K562 (cell line): ENCODE data around the gene ACRV1. TPM values are rescaled to one million over a fixed set of nuclear protein-coding genes. Genes with fewer than 3 reads are reported as not detected.

Experiments used
- ATAC-seq: fragments of 200-7000 bp; cut with Tn5 transposase; 3 replicates; pipeline ENCODE4 v1.9.1; 2020; ENCODE audit warnings: moderate library complexity
- BruUV-seq: library from RNA; stranded (reverse); fragments of 400-500 nt; replicated peaks from 2 replicates; lab custom pipeline; 2021; lab: Mats Ljungman, UMichigan
- CTCF ChIA-PET: fragments of 300-600 bp; formaldehyde crosslinking; extraction: SDS; loops from one replicate; lab custom pipeline; 2021; ENCODE audit warnings: low intra/inter-chr PET ratio; lab: Yijun Ruan, JAX
- POLR2A ChIA-PET: fragments of 300-600, 350-650 bp; sonication (Branson Sonifier 250); formaldehyde crosslinking; extraction: SDS; loops from one replicate; lab custom pipeline; 2021; ENCODE audit warnings: antibody characterized with exemption, inconsistent platforms; lab: Yijun Ruan, JAX
- DNase-seq, 4 experiments: peaks; one replicate each; pipeline versions ENCODE4 v3.0.0 to v3.0.0-alpha.2; 2011 to 2018; ENCODE audit warnings: low spot score in 3 of 4, mixed read lengths in 3 of 4; ENCODE audit errors: extremely low read depth in 1 of 4
- FAIRE-seq: peaks from 2 replicates; lab custom pipeline; 2011; peaks lifted over from hg19 to GRCh38; lab: Jason Lieb, UNC
- H2AFZ ChIP-seq: 2 replicates; pipeline ENCODE4 v1.6.0; 2011; ENCODE audit warnings: low read depth, low read length, control low read depth, inconsistent platforms
- H3K27ac ChIP-seq: fragments of 200-600 bp; 3 replicates; pipeline ENCODE4 v1.8.0; 2011; ENCODE audit warnings: low read depth, mild to moderate bottlenecking, control low read depth, inconsistent platforms, low read length, moderate library complexity, mixed read lengths; ENCODE audit errors: extremely low read depth
- H3K27me3 ChIP-seq, 2 experiments: fragments of 300-600 bp in 1 of 2; 2 replicates in 1 of 2; 3 replicates in 1 of 2; pipeline versions ENCODE4 v1.6.0 to v1.8.0; 2011; ENCODE audit warnings: inconsistent platforms in 2 of 2, low read length in 2 of 2, mild to moderate bottlenecking in 1 of 2, mixed read lengths in 1 of 2, moderate library complexity in 1 of 2; ENCODE audit not compliant: control insufficient read depth in 2 of 2, insufficient read depth in 2 of 2
- H3K36me3 ChIP-seq: fragments of 300-600 bp; 3 replicates; pipeline ENCODE4 v1.8.0; 2011; ENCODE audit warnings: mild to moderate bottlenecking, low read length, inconsistent platforms; ENCODE audit not compliant: control insufficient read depth, insufficient read depth
- H3K4me1 ChIP-seq, 2 experiments: fragments of 200-600 bp in 1 of 2; replicated peaks in 1 of 2; 2 replicates in 1 of 2; 3 replicates in 1 of 2; pipeline versions ENCODE4 v1.5.1 to v1.8.0; 2011; ENCODE audit warnings: inconsistent platforms in 2 of 2, low read length in 2 of 2, mild to moderate bottlenecking in 1 of 2, mixed read lengths in 1 of 2, moderate library complexity in 1 of 2; ENCODE audit not compliant: control insufficient read depth in 2 of 2, insufficient read depth in 2 of 2
- H3K4me2 ChIP-seq: 2 replicates; pipeline ENCODE4 v1.6.1; 2011; ENCODE audit warnings: low read length, control low read depth, inconsistent platforms, mixed read lengths; ENCODE audit not compliant: insufficient read depth
- H3K4me3 ChIP-seq: fragments of 200-600 bp; sonication (generic), shearing (Covaris generic); 2 replicates; pipeline ENCODE4 v1.5.1; 2016; ENCODE audit warnings: control low read depth, inconsistent platforms
- H3K79me2 ChIP-seq: fragments of 200-600 bp; 3 replicates; pipeline ENCODE4 v1.8.0; 2011; ENCODE audit warnings: low read length, inconsistent platforms; ENCODE audit not compliant: control insufficient read depth, insufficient read depth
- H3K9ac ChIP-seq, 2 experiments: 2 replicates each; pipeline versions ENCODE4 v1.6.0 to v1.6.1; 2011; ENCODE audit warnings: low read depth in 2 of 2, low read length in 2 of 2, control low read depth in 1 of 2, inconsistent platforms in 1 of 2, mild to moderate bottlenecking in 1 of 2, mixed read lengths in 1 of 2; ENCODE audit not compliant: insufficient read depth in 1 of 2
- H3K9me1 ChIP-seq: one replicate; pipeline ENCODE4 v1.6.0; 2011; ENCODE audit warnings: inconsistent platforms, mild to moderate bottlenecking, low read length, moderate library complexity; ENCODE audit not compliant: control insufficient read depth, insufficient read depth
- H3K9me3 ChIP-seq: replicated peaks from 2 replicates; pipeline ENCODE4 v1.5.1; 2011; ENCODE audit warnings: low read depth, low read length, inconsistent platforms; ENCODE audit not compliant: control insufficient read depth, insufficient read depth
- H4K20me1 ChIP-seq: replicated peaks from 2 replicates; pipeline ENCODE4 v1.6.1; 2011; ENCODE audit warnings: low read length, inconsistent platforms, mixed read lengths; ENCODE audit not compliant: control insufficient read depth, insufficient read depth
- CEBPG ChIP-seq, 3 experiments: fragments of 200-800 bp in 1 of 3; sonication (Bioruptor generic) in 1 of 3; sonication (generic) in 1 of 3; formaldehyde crosslinking in 1 of 3; IDR thresholded peaks in 2 of 3; conservative IDR thresholded peaks in 1 of 3; 2 replicates each; pipeline versions ENCODE4 v1.6.1 to v1.8.0; 2016 to 2022; ENCODE audit warnings: missing compliant biosample characterization in 2 of 3, missing genetic modification characterization in 2 of 3, mild to moderate bottlenecking in 1 of 3, missing genetic modification reagents in 1 of 3
- CTCF ChIP-seq, 3 experiments: IDR thresholded peaks in 2 of 3; conservative IDR thresholded peaks in 1 of 3; 2 replicates each; pipeline ENCODE4 v1.5.1; 2011 to 2012; ENCODE audit warnings: low read length in 3 of 3, mild to moderate bottlenecking in 3 of 3, control low read depth in 2 of 3, improper control_type of control experiment in 1 of 3, inconsistent platforms in 1 of 3, low read depth in 1 of 3, mixed read lengths in 1 of 3, moderate library complexity in 1 of 3; ENCODE audit not compliant: insufficient read depth in 2 of 3
- WGBS: fragments of 100-300 bp; shearing (Covaris generic); methylation state at CpG from one replicate; pipeline ENCODE4 v1.1.6; 2016; ENCODE audit warnings: low coverage, mixed read lengths; ENCODE audit not compliant: insufficient coverage; ENCODE audit errors: missing lambda C conversion rate; 5-methylcytosine and 5-hydroxymethylcytosine counted together
- in situ Hi-C: fragments of 300-500 bp; cut with MboI; formaldehyde crosslinking; loops from 4 replicates; pipeline ENCODE4 v1.15.0; 2018; ENCODE audit warnings: inconsistent platforms, mixed read lengths
- intact Hi-C: fragments of 100-400 bp; cut with micrococcal nuclease; formaldehyde crosslinking; loops from 2 replicates; pipeline ENCODE4 v1.14.2; 2022
- polyA plus RNA-seq, 8 experiments: library from polyadenylated mRNA; depleted of rRNA in 4 of 8; stranded (reverse) in 5 of 8; unstranded in 3 of 8; fragments of >200 nt; fragmentation: Nextera tagmentation in 2 of 8; fragmentation: Illumina TruSeq in 1 of 8; extraction: Ambion mirVana in 2 of 8; extraction: Trizol in 1 of 8; gene quantifications; 2 replicates each; pipeline versions ENCODE4 v1.2.1 to v1.2.3, GENCODE V29; 2011 to 2014; ENCODE audit warnings: inconsistent platforms in 1 of 8, missing spikeins in 1 of 8
- total RNA-seq, 7 experiments: library from RNA; depleted of rRNA in 6 of 7; stranded (reverse); fragments of >200 nt in 6 of 7; fragmentation: Illumina TruSeq in 2 of 7; extraction: Trizol in 2 of 7; gene quantifications; 2 replicates each; pipeline versions ENCODE4 v1.2.1 to v1.2.3, GENCODE V29; 2011 to 2021; ENCODE audit warnings: low replicate concordance in 1 of 7

Gene ACRV1
- total and polyA plus RNA-seq, 9 of the 15 experiments (the other 6 are each of a cell fraction or from before 2014, with no cell fraction given): 0.22 to 0.25 TPM; not detected in 7

- POLR2A ChIA-PET: interaction anchor here (1.1 to 1.8 kb wide), 4 partner anchors 8 to 86 kb away, joined by 3 to 4 read pairs (median 4); no protein-coding TSS in a partner anchor
- Histone ChIP-seq H4K20me1 (no peaks in the 10 kb centered on the region), H3K4me2 (no peak overlapping the region), H3K4me3 (no peak overlapping the region), H3K9ac (no peak overlapping the region), H3K4me1 (no peaks in the 10 kb centered on the region), H3K36me3 (peaks cover 30% of the 10 kb centered on the region), H3K79me2 (no peaks in the 10 kb centered on the region), H3K27ac (no peak overlapping the region), H3K9me1 (no peaks in the 10 kb centered on the region), H2AFZ (no peak overlapping the region), H3K27me3 (no peaks in the 10 kb centered on the region), H3K9me3 (no peaks in the 10 kb centered on the region)
- no TSS peak for BruUV-seq
- no peak for FAIRE-seq
- CTCF ChIA-PET: no interaction called here
- ATAC-seq: no peak
- in situ Hi-C loops: no loop called here
- peak in 2 of 4 experiments; percentile 23 to 29 for DNase-seq
- intact Hi-C loops: no loop called here
- WGBS: 95% methylated on average over 1 of the region's 4 CpGs
- TF ChIP-seq CEBPG (CRISPR knock-in tag; IDR thresholded peaks at IDR 0.05): no peak
- TF ChIP-seq CEBPG (tag; conservative IDR thresholded peaks at IDR 0.05 in 1 of 2, IDR thresholded peaks at IDR 0.05 in 1 of 2): no peak
- TF ChIP-seq CTCF (IDR thresholded peaks at IDR 0.05 in 2 of 3, conservative IDR thresholded peaks at IDR 0.05 in 1 of 3; ENCODE audit: insufficient read depth in 2 of 3, low read depth in 1 of 3, low read length in 3 of 3): peak in 1 of 3 experiments; percentile 18; a peak in 1 of 6 replicates
Observed at GRCh38 chr11:125679397-125679796, 1.2 kb downstream of the ACRV1 start.
